GM23338 (cell line): Measurements from ENCODE around the gene TIA1. TPM values are rescaled to one million over a fixed set of nuclear protein-coding genes. Genes with fewer than 3 reads are reported as not detected.

Experiments used
- ATAC-seq: fragments of 200-7000 bp; cut with Tn5 transposase; 3 replicates; pipeline ENCODE4 v1.9.1; 2020
- DNase-seq: peaks from one replicate; pipeline ENCODE4 v3.0.0-alpha.2; 2015; ENCODE audit warnings: low spot score
- H2AFZ ChIP-seq: fragments of 200-600 bp; sonication (generic); 2 replicates; pipeline ENCODE4 v1.8.0; 2016; ENCODE audit warnings: antibody characterized with exemption, mild to moderate bottlenecking, moderate library complexity
- H3F3A ChIP-seq: fragments of 200-600 bp; sonication (generic); replicated peaks from 2 replicates; pipeline ENCODE4 v1.8.0; 2017; ENCODE audit warnings: antibody characterized with exemption, mixed run types, low read depth
- H3K27ac ChIP-seq: fragments of 200-600 bp; sonication (generic); 2 replicates; pipeline ENCODE4 v1.6.1; 2016; ENCODE audit warnings: low read depth
- H3K27me3 ChIP-seq: fragments of 200-600 bp; sonication (generic); 2 replicates; pipeline ENCODE4 v1.8.0; 2016; ENCODE audit warnings: mild to moderate bottlenecking, mixed run types, moderate library complexity; ENCODE audit not compliant: insufficient read depth
- H3K36me3 ChIP-seq: fragments of 200-600 bp; sonication (generic); 2 replicates; pipeline ENCODE4 v1.8.0; 2016; ENCODE audit warnings: mild to moderate bottlenecking; ENCODE audit not compliant: insufficient read depth
- H3K4me1 ChIP-seq: fragments of 200-600 bp; sonication (generic); 2 replicates; pipeline ENCODE4 v1.8.0; 2016; ENCODE audit warnings: mild to moderate bottlenecking, moderate library complexity; ENCODE audit not compliant: insufficient read depth
- H3K4me2 ChIP-seq: fragments of 200-600 bp; sonication (generic); 2 replicates; pipeline ENCODE4 v1.7.1; 2017; ENCODE audit warnings: mixed run types
- H3K4me3 ChIP-seq: fragments of 200-600 bp; sonication (generic); 2 replicates; pipeline ENCODE4 v1.6.1; 2016; ENCODE audit warnings: mixed run types
- H3K79me2 ChIP-seq: fragments of 200-600 bp; sonication (generic); replicated peaks from 2 replicates; pipeline ENCODE4 v1.8.0; 2017; ENCODE audit warnings: mild to moderate bottlenecking; ENCODE audit not compliant: insufficient read depth
- H3K9me2 ChIP-seq: fragments of 200-600 bp; sonication (generic); 2 replicates; pipeline ENCODE4 v1.8.0; 2017; ENCODE audit not compliant: insufficient read depth
- H4K20me1 ChIP-seq: fragments of 200-600 bp; sonication (generic); replicated peaks from 2 replicates; pipeline ENCODE4 v1.8.0; 2017; ENCODE audit warnings: mild to moderate bottlenecking; ENCODE audit not compliant: insufficient read depth
- H3K27ac Mint-ChIP-seq: 2 replicates; pipeline ENCODE4 v1.8.0; 2020; ENCODE audit warnings: inconsistent platforms, mild to moderate bottlenecking, moderate library complexity, mixed read lengths
- H3K27me3 Mint-ChIP-seq: 3 replicates; pipeline ENCODE4 v1.8.0; 2022; ENCODE audit warnings: low read depth, mild to moderate bottlenecking, moderate library complexity, mixed read lengths, inconsistent platforms; ENCODE audit not compliant: insufficient read depth, poor library complexity
- H3K36me3 Mint-ChIP-seq: 3 replicates; pipeline ENCODE4 v1.8.0; 2021; ENCODE audit warnings: low read depth, mild to moderate bottlenecking, inconsistent platforms, moderate library complexity, mixed read lengths
- H3K4me1 Mint-ChIP-seq: 3 replicates; pipeline ENCODE4 v1.8.0; 2020; ENCODE audit warnings: mild to moderate bottlenecking, inconsistent platforms, mixed read lengths
- H3K4me3 Mint-ChIP-seq: 3 replicates; pipeline ENCODE4 v1.8.0; 2021; ENCODE audit warnings: moderate library complexity, mild to moderate bottlenecking, inconsistent platforms, mixed read lengths
- H3K9me3 Mint-ChIP-seq: 3 replicates; pipeline ENCODE4 v1.8.0; 2020; ENCODE audit warnings: moderate library complexity, mild to moderate bottlenecking, inconsistent platforms, mixed read lengths
- CREB1 ChIP-seq: fragments of 250-450 bp; sonication (Bioruptor Pico); IDR thresholded peaks from 2 replicates; pipeline ENCODE4 v1.5.0; 2020; ENCODE audit warnings: low read depth, mild to moderate bottlenecking, moderate library complexity
- ETS1 ChIP-seq: IDR thresholded peaks from 2 replicates; pipeline ENCODE4 v1.6.1; 2016; ENCODE audit warnings: antibody characterized with exemption
- EZH2 ChIP-seq: fragments of 200-600 bp; sonication (generic); IDR thresholded peaks from one replicate; pipeline ENCODE4 v1.8.0; 2017; ENCODE audit warnings: antibody characterized with exemption, mild to moderate bottlenecking, low read depth; ENCODE audit not compliant: unreplicated experiment
- EZH2phosphoT487 ChIP-seq: fragments of 200-600 bp; sonication (generic); IDR thresholded peaks from one replicate; pipeline ENCODE4 v1.8.1; 2018; ENCODE audit warnings: antibody characterized with exemption; ENCODE audit not compliant: unreplicated experiment
- JUNB ChIP-seq: IDR thresholded peaks from one replicate; pipeline ENCODE4 v1.6.1; 2016; ENCODE audit warnings: antibody characterized with exemption; ENCODE audit not compliant: unreplicated experiment
- NANOG ChIP-seq: IDR thresholded peaks from 2 replicates; pipeline ENCODE4 v1.6.1; 2016; ENCODE audit warnings: antibody characterized with exemption, borderline replicate concordance
- POLR2AphosphoS5 ChIP-seq: IDR thresholded peaks from 2 replicates; pipeline ENCODE4 v1.6.1; 2016; ENCODE audit warnings: antibody characterized with exemption, low read depth
- ZNF331 ChIP-seq: fragments of 250-450 bp; sonication (Bioruptor Pico); IDR thresholded peaks from 2 replicates; pipeline ENCODE4 v1.5.0; 2020; ENCODE audit warnings: low read depth, mild to moderate bottlenecking, moderate library complexity
- ZNF462 ChIP-seq: fragments of 250-450 bp; sonication (Bioruptor Pico); IDR thresholded peaks from 2 replicates; pipeline ENCODE4 v1.5.0; 2020; ENCODE audit warnings: mild to moderate bottlenecking, moderate library complexity
- polyA plus RNA-seq: library from polyadenylated mRNA; unstranded; fragments of >200 nt; fragmentation: Nextera tagmentation; extraction: Ambion mirVana; gene quantifications from 2 replicates; pipeline ENCODE4 v1.2.1, GENCODE V29; 2016
- total RNA-seq: library from RNA; depleted of rRNA; stranded (reverse); fragments of >200 nt; shearing (Covaris generic); gene quantifications from 2 replicates; pipeline ENCODE4 v1.2.3, GENCODE V29; 2014
- TF ChIP-seq, protein P1 (sequence below): IDR thresholded peaks from one replicate; pipeline ENCODE4 v1.6.1; 2018; ENCODE audit warnings: antibody characterized with exemption; ENCODE audit not compliant: unreplicated experiment

Gene TIA1
- total and polyA plus RNA-seq, 2 experiments from 2014 or later: 130 to 179 TPM

- Histone ChIP-seq H3K79me2 (no peaks in the 10 kb centered on the region), H3K4me2 (no peak overlapping the region), H3K4me1 (no peaks in the 10 kb centered on the region), H3F3A (no peaks in the 10 kb centered on the region), H3K27ac (peak overlapping the region; percentile 70), H3K27me3 (no peaks in the 10 kb centered on the region), H3K9me2 (no peaks in the 10 kb centered on the region), H2AFZ (no peak overlapping the region), H4K20me1 (no peaks in the 10 kb centered on the region), H3K4me3 (no peak overlapping the region), H3K36me3 (peaks cover 9% of the 10 kb centered on the region; the same call in 1 of the 2 replicates)
- DNase-seq: no peak
- Mint-ChIP-seq H3K27me3 (peaks cover 2% of the 10 kb centered on the region), H3K4me3 (no peak overlapping the region), H3K27ac (peak overlapping the region; percentile 6; the same call in 1 of the 2 replicates), H3K4me1 (peaks cover 3% of the 10 kb centered on the region; the same call in 2 of the 3 replicates), H3K9me3 (no peaks in the 10 kb centered on the region), H3K36me3 (peaks cover 24% of the 10 kb centered on the region)
- TF ChIP-seq NANOG (no peak), EZH2 (no peak), ZNF462 (CRISPR knock-in tag) (no peak), CREB1 (CRISPR knock-in tag) (no peak), JUNB (no peak), ZNF331 (CRISPR knock-in tag) (no peak), EZH2phosphoT487 (no peak), POLR2AphosphoS5 (no peak), ETS1 (no peak)
- TF ChIP-seq, protein P1, sequence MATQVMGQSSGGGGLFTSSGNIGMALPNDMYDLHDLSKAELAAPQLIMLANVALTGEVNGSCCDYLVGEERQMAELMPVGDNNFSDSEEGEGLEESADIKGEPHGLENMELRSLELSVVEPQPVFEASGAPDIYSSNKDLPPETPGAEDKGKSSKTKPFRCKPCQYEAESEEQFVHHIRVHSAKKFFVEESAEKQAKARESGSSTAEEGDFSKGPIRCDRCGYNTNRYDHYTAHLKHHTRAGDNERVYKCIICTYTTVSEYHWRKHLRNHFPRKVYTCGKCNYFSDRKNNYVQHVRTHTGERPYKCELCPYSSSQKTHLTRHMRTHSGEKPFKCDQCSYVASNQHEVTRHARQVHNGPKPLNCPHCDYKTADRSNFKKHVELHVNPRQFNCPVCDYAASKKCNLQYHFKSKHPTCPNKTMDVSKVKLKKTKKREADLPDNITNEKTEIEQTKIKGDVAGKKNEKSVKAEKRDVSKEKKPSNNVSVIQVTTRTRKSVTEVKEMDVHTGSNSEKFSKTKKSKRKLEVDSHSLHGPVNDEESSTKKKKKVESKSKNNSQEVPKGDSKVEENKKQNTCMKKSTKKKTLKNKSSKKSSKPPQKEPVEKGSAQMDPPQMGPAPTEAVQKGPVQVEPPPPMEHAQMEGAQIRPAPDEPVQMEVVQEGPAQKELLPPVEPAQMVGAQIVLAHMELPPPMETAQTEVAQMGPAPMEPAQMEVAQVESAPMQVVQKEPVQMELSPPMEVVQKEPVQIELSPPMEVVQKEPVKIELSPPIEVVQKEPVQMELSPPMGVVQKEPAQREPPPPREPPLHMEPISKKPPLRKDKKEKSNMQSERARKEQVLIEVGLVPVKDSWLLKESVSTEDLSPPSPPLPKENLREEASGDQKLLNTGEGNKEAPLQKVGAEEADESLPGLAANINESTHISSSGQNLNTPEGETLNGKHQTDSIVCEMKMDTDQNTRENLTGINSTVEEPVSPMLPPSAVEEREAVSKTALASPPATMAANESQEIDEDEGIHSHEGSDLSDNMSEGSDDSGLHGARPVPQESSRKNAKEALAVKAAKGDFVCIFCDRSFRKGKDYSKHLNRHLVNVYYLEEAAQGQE: no peak
- ATAC-seq: no peak
These were observed 87.9 kb downstream of the TIA1 start for GRCh38 chr2:70160545-70160944.
